Neuronal stem cell (in vitro differentiated cells): Measurements from ENCODE around the gene SART3.
"Not testable (repeated sequence)": the region's sequence is repeated elsewhere in the genome, so short reads cannot be mapped to it uniquely, and the experiment has no call there.

ENCODE experiments used
- DNase-seq: peaks from one replicate; pipeline ENCODE4 v3.0.0-alpha.2; 2013; ENCODE audit warnings: low spot score
- H2AFZ ChIP-seq: one replicate; pipeline ENCODE4 v1.6.1; 2013; ENCODE audit warnings: mild to moderate bottlenecking, low read length, inconsistent platforms
- H2AK5ac ChIP-seq: 2 replicates; pipeline ENCODE4 v1.6.1; 2013; ENCODE audit warnings: low read depth, mild to moderate bottlenecking, inconsistent platforms, low read length, moderate library complexity, mixed read lengths
- H2BK120ac ChIP-seq: 2 replicates; pipeline ENCODE4 v1.6.1; 2013; ENCODE audit warnings: low read depth, mild to moderate bottlenecking, inconsistent platforms, low read length, moderate library complexity, mixed read lengths
- H2BK12ac ChIP-seq: one replicate; pipeline ENCODE4 v1.6.1; 2013; ENCODE audit warnings: low read length, inconsistent platforms
- H2BK15ac ChIP-seq: 2 replicates; pipeline ENCODE4 v1.6.1; 2013; ENCODE audit warnings: mild to moderate bottlenecking, low read length, inconsistent platforms, mixed read lengths
- H2BK5ac ChIP-seq: one replicate; pipeline ENCODE4 v1.6.1; 2013; ENCODE audit warnings: inconsistent platforms, mild to moderate bottlenecking, low read length, moderate library complexity
- H3K14ac ChIP-seq: one replicate; pipeline ENCODE4 v1.6.1; 2013; ENCODE audit warnings: low read length, inconsistent platforms
- H3K18ac ChIP-seq: 2 replicates; pipeline ENCODE4 v1.6.1; 2013; ENCODE audit warnings: low read length, inconsistent platforms
- H3K23ac ChIP-seq: 2 replicates; pipeline ENCODE4 v1.6.1; 2013; ENCODE audit warnings: low read depth, mild to moderate bottlenecking, mixed read lengths, low read length, inconsistent platforms; ENCODE audit not compliant: poor library complexity
- H3K27ac ChIP-seq: replicated peaks from 3 replicates; pipeline ENCODE4 v1.5.1; 2013; ENCODE audit warnings: low read length, inconsistent platforms
- H3K27me3 ChIP-seq, 3 experiments: 2 replicates each; pipeline ENCODE4 v1.6.1; 2013; ENCODE audit warnings: low read length in 3 of 3, mild to moderate bottlenecking in 2 of 3, inconsistent platforms in 1 of 3, low read depth in 1 of 3, mixed read lengths in 1 of 3, moderate library complexity in 1 of 3; ENCODE audit not compliant: control insufficient read depth in 3 of 3, insufficient read depth in 3 of 3
- H3K36me3 ChIP-seq, 2 donors: replicated peaks in 1 of 2; 2 replicates each; pipeline ENCODE4 v1.6.1; 2013; ENCODE audit warnings: low read length in 2 of 2; ENCODE audit not compliant: control insufficient read depth in 2 of 2, insufficient read depth in 2 of 2
- H3K4ac ChIP-seq: 2 replicates; pipeline ENCODE4 v1.6.1; 2013; ENCODE audit warnings: inconsistent platforms, mild to moderate bottlenecking, low read length, moderate library complexity
- H3K4me1 ChIP-seq, 2 donors: 1 replicate in 1 of 2; 2 replicates in 1 of 2; pipeline ENCODE4 v1.6.1; 2013; ENCODE audit warnings: low read length in 2 of 2, low read depth in 1 of 2; ENCODE audit not compliant: control insufficient read depth in 2 of 2, insufficient read depth in 1 of 2
- H3K4me2 ChIP-seq: one replicate; pipeline ENCODE4 v1.6.1; 2013; ENCODE audit warnings: mild to moderate bottlenecking, low read length, inconsistent platforms; ENCODE audit not compliant: insufficient read depth, poor library complexity, severe bottlenecking
- H3K4me3 ChIP-seq, 2 donors: 2 replicates each; pipeline ENCODE4 v1.5.1; 2013; ENCODE audit warnings: low read length in 2 of 2, mild to moderate bottlenecking in 2 of 2, inconsistent platforms in 1 of 2, moderate library complexity in 1 of 2
- H3K79me1 ChIP-seq: one replicate; pipeline ENCODE4 v1.6.1; 2013; ENCODE audit warnings: low read depth, mild to moderate bottlenecking, inconsistent platforms, low read length, moderate library complexity
- H3K9ac ChIP-seq: one replicate; pipeline ENCODE4 v1.6.1; 2013; ENCODE audit warnings: mild to moderate bottlenecking, low read depth, low read length, inconsistent platforms; ENCODE audit not compliant: poor library complexity
- H3K9me3 ChIP-seq, 2 donors: replicated peaks in 1 of 2; 2 replicates each; pipeline versions ENCODE3 to v1.6.1; 2013; ENCODE audit warnings: low read length in 2 of 2, mild to moderate bottlenecking in 2 of 2, inconsistent platforms in 1 of 2, low read depth in 1 of 2, mixed read lengths in 1 of 2, moderate library complexity in 1 of 2; ENCODE audit not compliant: control insufficient read depth in 2 of 2, insufficient read depth in 1 of 2
- H4K8ac ChIP-seq: one replicate; pipeline ENCODE4 v1.6.1; 2013; ENCODE audit warnings: low read depth, mild to moderate bottlenecking, inconsistent platforms, low read length, moderate library complexity
- H4K91ac ChIP-seq: one replicate; pipeline ENCODE4 v1.6.1; 2013; ENCODE audit warnings: low read length, low read depth, mild to moderate bottlenecking, inconsistent platforms; ENCODE audit not compliant: poor library complexity
- WGBS, 2 donors: extraction: QIAGEN DNeasy Blood & Tissue Kit; methylation state at CpG; one replicate each; pipeline ENCODE4 v1.1.7; 2013; ENCODE audit warnings: missing lambda C conversion rate in 2 of 2, mixed read lengths in 1 of 2; ENCODE audit not compliant: insufficient read length in 2 of 2, insufficient replicate concordance in 1 of 2; ENCODE audit errors: extremely low coverage in 2 of 2; 5-methylcytosine and 5-hydroxymethylcytosine counted together

SART3 gene

GRCh38 chr12:108574276-108574675, 13.3 kb upstream of the SART3 start:
- not testable (repeated sequence) for H3K79me1 ChIP-seq, DNase-seq, H3K4me1 ChIP-seq, H3K4ac ChIP-seq, H3K14ac ChIP-seq, H3K27ac ChIP-seq, H3K9me3 ChIP-seq, H2BK120ac ChIP-seq, H3K18ac ChIP-seq, H3K27me3 ChIP-seq, H3K36me3 ChIP-seq, H3K4me2 ChIP-seq, H3K9ac ChIP-seq, H2BK12ac ChIP-seq, H2AK5ac ChIP-seq, H2BK5ac ChIP-seq, H2AFZ ChIP-seq, H3K4me3 ChIP-seq, H4K91ac ChIP-seq, H4K8ac ChIP-seq, H3K23ac ChIP-seq, H2BK15ac ChIP-seq
- WGBS, 2 donors: no CpG with 5 or more reads among the region's 1 CpG

- H3K4me1 ChIP-seq: no peaks in the 10 kb centered on the region
- no CpG with 5 or more reads among the region's 2 CpGs for WGBS, 2 donors
These were observed 12.3 kb upstream of the SART3 start for GRCh38 chr12:108573317-108573716.

GRCh38 chr12:108572166-108572790, 11.3 kb upstream of the SART3 start:
- Histone ChIP-seq H3K27me3 (no peaks in the 10 kb centered on the region), H2AK5ac (no peak overlapping the region), H2BK5ac (no peak overlapping the region), H3K14ac (no peak overlapping the region), H3K4me3 (no peak overlapping the region), H3K4me2 (no peak overlapping the region), H2BK12ac (no peak overlapping the region), H3K9me3 (no peaks in the 10 kb centered on the region), H4K8ac (no peak overlapping the region), H3K4ac (no peak overlapping the region), H3K18ac (no peak overlapping the region), H3K27ac (no peak overlapping the region), H3K36me3 (peaks cover 9 to 30% of the 10 kb centered on the region in 2 donors), H3K79me1 (no peaks in the 10 kb centered on the region), H3K9ac (no peak overlapping the region), H3K23ac (no peak overlapping the region), H2BK120ac (no peak overlapping the region), H3K4me1 (no peaks in the 10 kb centered on the region), H4K91ac (no peak overlapping the region), H2AFZ (no peak overlapping the region), H2BK15ac (peak overlapping the region; percentile 30)
- no peak for DNase-seq
- WGBS, 2 donors: no CpG with 5 or more reads among the region's 8 CpGs

More at GRCh38 chr12:108573317-108573716, 12.3 kb upstream of the SART3 start:
- H3K23ac ChIP-seq: no peak overlapping the region
- peaks cover 0 to 2% of the 10 kb centered on the region in 2 donors for H3K9me3 ChIP-seq
- no peak overlapping the region for H4K8ac ChIP-seq
- H3K14ac ChIP-seq: no peak overlapping the region
- H2AFZ ChIP-seq: no peak overlapping the region
- H3K79me1 ChIP-seq: no peaks in the 10 kb centered on the region
- no peak overlapping the region for H3K9ac ChIP-seq
- H3K36me3 ChIP-seq: peaks cover 5 to 19% of the 10 kb centered on the region in 2 donors
- DNase-seq: no peak
- H2BK120ac ChIP-seq: no peak overlapping the region
- H3K27ac ChIP-seq: no peak overlapping the region
- H2AK5ac ChIP-seq: no peak overlapping the region
- no peak overlapping the region for H3K4me2 ChIP-seq
- no peak overlapping the region for H3K18ac ChIP-seq
- no peak overlapping the region for H3K4ac ChIP-seq
- no peaks in the 10 kb centered on the region for H3K27me3 ChIP-seq
- no peak overlapping the region for H2BK5ac ChIP-seq
- no peak overlapping the region for H2BK15ac ChIP-seq
- H4K91ac ChIP-seq: no peak overlapping the region
- no peak overlapping the region for H2BK12ac ChIP-seq
- H3K4me3 ChIP-seq: no peak overlapping the region

GRCh38 chr12:108571609-108572165, 10.7 kb upstream of the SART3 start:
- H2BK5ac ChIP-seq: no peak overlapping the region
- no peak overlapping the region for H3K23ac ChIP-seq
- H3K27ac ChIP-seq: no peak overlapping the region
- H3K9me3 ChIP-seq: no peaks in the 10 kb centered on the region
- no peak overlapping the region for H3K4me2 ChIP-seq
- H3K4me1 ChIP-seq: no peaks in the 10 kb centered on the region
- no peak overlapping the region for H3K4ac ChIP-seq
- H2AFZ ChIP-seq: no peak overlapping the region
- H3K14ac ChIP-seq: no peak overlapping the region
- H3K18ac ChIP-seq: no peak overlapping the region
- no peak overlapping the region for H2BK120ac ChIP-seq
- H3K79me1 ChIP-seq: no peaks in the 10 kb centered on the region
- H2AK5ac ChIP-seq: peak overlapping the region; percentile 11
- H3K4me3 ChIP-seq: no peak overlapping the region
- peaks cover 15 to 36% of the 10 kb centered on the region in 2 donors for H3K36me3 ChIP-seq
- no peak overlapping the region for H3K9ac ChIP-seq
- H2BK15ac ChIP-seq: peak overlapping the region; percentile 30
- no peaks in the 10 kb centered on the region for H3K27me3 ChIP-seq
- H4K8ac ChIP-seq: no peak overlapping the region
- H4K91ac ChIP-seq: no peak overlapping the region
- H2BK12ac ChIP-seq: no peak overlapping the region
- no CpG with 5 or more reads among the region's 8 CpGs for WGBS, 2 donors
- DNase-seq: no peak
